ENCODE data around the gene CDA.

DNA sequence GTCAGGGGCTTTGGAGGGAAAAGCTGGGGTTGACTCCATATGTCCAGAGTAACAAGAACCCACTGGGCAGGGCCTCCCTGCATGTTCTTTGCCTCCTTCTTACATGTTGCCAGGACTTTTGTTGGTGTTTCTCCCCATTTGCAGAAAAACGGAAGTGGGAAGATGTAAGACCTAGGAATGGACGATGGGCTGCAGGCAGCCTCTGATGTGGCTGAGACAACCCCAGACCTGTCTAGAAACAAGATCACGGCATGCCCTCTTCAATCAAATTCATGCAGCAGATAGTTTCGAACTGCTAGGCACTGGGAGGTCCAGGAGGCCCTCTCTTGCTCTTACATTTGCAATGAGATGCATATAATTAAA is 33.2 kb upstream of the CDA start:
- TF ChIP-seq, protein P1, sequence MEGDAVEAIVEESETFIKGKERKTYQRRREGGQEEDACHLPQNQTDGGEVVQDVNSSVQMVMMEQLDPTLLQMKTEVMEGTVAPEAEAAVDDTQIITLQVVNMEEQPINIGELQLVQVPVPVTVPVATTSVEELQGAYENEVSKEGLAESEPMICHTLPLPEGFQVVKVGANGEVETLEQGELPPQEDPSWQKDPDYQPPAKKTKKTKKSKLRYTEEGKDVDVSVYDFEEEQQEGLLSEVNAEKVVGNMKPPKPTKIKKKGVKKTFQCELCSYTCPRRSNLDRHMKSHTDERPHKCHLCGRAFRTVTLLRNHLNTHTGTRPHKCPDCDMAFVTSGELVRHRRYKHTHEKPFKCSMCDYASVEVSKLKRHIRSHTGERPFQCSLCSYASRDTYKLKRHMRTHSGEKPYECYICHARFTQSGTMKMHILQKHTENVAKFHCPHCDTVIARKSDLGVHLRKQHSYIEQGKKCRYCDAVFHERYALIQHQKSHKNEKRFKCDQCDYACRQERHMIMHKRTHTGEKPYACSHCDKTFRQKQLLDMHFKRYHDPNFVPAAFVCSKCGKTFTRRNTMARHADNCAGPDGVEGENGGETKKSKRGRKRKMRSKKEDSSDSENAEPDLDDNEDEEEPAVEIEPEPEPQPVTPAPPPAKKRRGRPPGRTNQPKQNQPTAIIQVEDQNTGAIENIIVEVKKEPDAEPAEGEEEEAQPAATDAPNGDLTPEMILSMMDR (IDR thresholded peaks at IDR 0.05; ENCODE audit: insufficient read depth, low read depth, low read length): no peak
- TF ChIP-seq EZH2 (IDR thresholded peaks at IDR 0.05; ENCODE audit: insufficient read depth, low read length): no peak
